GM19397 (cell line): ENCODE measurements around the gene ADAM33.

Experiments used
- ATAC-seq: cut with Tn5 transposase; IDR thresholded peaks from one replicate; pipeline ENCODE4 v1.9.1; 2021; ENCODE audit warnings: mild to moderate bottlenecking, moderate library complexity; ENCODE audit not compliant: unreplicated experiment

The ADAM33 gene

DNA sequence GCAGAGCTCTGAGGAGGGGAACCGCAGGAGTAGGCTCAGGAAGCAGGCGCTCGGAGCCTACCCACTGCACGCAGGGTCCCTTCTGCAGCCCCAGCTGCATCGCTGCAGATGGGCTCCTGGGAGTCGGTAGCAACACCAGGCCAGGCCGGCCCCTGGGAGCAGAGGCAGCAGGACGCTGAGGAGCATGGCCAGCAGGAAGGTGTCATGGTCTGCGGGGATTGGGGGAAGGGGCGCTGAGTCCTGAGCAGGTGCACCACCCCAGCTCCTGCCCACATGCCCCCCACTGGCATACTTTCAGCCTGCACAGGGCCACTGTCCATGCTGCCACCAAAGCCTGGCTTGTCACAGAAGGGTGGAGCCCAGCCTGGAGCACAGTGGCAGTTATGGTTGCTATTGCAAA is 10.9 kb downstream of the ADAM33 start:
- ATAC-seq: no peak

DNA sequence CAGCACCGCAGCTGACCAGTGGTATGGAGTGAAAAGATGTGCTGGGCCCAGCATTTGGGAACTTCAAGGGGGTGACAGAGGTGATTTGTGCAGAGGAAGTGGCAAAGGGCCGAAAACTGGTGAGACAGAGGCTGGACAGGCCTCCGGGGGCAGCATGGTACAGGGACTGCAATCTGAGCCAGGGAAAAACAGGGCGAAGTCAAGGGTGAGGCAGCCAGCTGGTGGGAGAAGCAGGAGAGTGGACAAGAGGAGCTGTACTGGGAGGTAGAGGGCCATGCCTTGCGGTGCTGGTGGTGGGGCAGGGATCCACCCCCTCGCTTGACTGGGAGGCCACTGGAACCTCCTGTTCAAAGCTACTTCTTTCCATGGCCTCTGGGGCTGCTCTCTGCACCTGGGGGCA is 11.3 kb downstream of the ADAM33 start:
- ATAC-seq: no peak

DNA sequence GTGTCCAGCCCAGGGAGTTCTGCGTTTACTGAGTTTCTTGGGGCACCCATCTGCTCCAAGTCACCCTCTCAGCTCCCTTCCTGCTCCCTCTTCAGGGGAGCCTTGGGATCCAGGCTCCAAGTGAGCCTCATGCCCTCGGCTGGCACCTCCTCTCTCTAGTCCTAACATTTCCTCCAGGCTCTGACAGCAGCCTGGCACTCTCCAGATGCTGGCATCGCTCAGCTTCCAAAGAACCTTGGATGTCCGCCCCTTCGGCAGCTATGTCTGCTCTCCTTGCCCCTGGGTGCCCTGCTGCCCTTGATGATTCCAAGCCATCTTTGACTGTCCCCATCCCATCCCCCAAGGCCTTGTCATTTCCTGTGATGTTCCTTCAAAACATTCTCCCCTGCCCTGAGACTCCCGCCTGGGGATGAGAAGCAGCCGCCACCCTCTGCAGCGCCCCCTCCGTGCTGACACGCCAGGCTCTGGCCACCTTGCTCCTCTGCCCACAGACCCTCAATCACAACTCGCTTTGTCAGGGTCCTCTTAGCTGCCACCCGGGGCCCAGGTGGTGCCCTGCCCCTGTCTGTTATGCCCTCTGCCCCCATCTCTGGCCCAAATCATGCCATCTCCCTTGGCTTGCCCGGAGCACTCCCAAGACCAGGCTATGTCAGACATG is 12.0 kb downstream of the ADAM33 start:
- ATAC-seq: no peak

GRCh38 chr20:3667434-3668037 is 14.3 kb downstream of the ADAM33 start:
- ATAC-seq: no peak

DNA sequence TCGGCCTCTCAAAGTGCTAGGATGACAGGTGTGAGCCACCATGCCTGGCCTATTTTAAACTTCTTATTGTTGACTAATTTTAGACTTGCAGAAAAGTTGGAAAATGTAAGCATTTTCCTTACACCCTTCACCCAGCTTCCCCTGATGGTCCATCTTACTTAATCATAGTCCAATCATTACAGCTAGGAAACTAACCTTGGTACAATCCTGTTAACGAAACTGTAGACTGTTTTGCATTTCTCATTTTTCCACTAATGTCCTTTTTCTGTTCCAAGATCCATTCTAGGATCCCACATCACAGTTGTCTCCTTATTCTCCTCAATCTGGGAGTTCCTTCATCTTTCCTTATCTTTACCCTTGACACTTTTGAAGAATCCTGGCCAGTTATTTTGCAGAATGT is 18.0 kb downstream of the ADAM33 start:
- ATAC-seq: no peak

DNA sequence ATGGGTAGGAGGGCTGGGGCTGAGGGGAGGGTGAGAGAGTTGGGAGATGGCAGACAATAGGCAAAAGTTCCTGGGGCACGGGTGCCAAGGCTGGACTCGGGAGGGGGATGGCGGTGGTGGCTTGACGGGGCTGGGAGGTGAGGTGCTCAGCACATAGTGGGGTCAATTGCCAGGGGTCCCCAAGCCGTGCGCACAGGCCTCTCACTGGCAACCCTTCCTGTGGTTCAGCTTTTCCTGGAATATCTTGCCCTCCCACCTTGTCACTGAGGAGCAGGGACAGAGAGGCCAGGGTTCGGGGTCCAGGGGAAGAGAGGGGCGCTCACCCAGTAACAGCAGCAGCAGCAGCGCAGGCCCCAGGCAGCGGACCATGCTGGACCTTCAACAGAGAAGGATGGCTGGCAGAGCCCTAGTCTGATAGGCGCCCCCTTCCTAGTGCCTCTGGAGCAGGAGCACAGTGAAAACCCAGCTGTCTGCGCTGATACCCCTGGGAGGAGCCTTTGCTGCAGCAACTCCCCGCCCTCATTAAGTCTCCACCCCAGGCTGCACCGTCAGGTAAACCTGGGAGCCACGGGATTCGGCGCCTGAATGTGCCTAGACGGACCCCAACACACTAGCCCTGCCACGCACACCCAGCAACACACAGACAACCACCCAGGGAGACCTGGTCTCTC is 18.6 kb downstream of the ADAM33 start, which contains the start of gene GFRA4:
Gene GFRA4, minus strand, starts transcription at position 369 of the 671 bp plus-strand sequence. Its CDS starts 0 bp downstream, at position 369.
- no peak for ATAC-seq

DNA sequence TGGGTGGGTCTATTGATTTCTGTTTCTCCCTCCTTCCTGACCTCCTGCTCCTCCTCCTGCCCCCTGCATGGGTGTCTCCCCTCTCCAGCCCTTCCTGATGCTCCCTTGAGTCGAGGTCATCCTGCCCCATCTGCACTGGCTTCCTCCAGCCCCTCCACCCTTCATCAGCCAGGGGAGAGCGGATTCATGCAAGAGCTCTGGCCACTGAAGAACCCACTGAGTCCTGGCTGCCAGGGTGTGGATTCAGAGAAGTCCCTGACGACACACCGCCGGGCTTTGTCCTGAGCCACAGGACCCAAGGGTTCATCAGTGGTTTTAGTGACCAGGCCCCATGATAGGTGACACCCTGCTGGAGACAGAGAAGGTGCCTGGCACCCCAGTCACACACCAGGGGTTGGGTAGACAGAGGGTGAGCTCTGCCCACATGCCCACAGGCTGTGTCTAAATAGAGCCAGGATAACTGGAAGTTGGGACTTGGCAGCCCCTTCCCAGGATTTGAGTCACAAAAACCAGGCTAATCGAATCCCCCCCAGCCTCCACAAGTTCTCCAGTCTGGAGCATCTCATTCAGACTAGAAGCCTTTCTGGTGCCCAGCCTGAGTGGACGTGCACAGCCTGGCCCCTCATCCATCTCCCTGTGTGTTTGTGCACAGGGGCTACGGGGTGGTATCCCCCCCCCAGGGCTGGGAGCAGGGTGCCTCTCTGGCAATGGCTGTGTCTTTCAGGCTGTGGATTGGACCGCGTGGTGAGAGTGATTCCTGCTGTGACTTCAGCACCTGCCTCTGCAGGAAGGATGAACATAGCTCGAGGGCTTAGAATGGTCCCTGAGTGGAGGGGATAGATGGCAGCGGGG is 19.8 kb downstream of the ADAM33 start:
- ATAC-seq: no peak

DNA sequence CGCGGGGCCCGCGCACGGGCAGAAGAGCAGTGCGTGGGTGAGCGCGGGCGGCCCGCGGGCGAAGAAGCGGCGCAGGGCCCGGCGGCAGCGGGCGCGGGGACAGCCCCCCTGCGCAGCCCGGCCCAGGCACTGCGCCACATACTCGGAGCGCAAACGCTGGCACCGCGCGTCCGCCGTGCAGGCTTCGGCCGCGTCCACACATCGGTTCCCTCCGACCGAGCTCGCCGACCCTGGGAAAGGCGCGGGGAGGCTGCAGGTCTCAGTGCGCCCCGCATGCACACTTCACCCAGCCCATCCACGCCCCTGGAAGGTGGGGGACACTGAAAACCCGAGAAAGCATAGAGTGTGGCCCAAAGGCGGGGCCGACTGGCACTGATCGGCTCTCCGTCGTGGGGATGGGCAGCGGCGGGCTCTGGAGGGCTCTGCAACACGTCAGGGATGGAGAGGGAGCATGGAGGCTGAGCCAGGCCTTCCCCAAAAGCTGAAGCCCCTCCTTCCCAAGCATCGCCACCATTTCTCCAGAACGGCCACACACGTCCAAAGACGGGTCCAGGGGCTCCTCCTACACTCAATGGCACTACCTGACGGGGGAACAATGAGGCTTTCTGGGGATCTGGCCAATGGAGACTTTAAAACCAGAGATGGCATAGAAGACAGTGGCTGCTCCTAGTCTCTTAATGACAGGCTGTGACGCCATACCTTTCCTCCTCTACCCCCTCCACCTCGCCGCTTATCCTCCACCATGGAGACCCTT is 20.6 kb downstream of the ADAM33 start:
- no peak for ATAC-seq

- ATAC-seq: no peak
Measured at GRCh38 chr20:3660262-3661059, 21.3 kb downstream of the ADAM33 start.

DNA sequence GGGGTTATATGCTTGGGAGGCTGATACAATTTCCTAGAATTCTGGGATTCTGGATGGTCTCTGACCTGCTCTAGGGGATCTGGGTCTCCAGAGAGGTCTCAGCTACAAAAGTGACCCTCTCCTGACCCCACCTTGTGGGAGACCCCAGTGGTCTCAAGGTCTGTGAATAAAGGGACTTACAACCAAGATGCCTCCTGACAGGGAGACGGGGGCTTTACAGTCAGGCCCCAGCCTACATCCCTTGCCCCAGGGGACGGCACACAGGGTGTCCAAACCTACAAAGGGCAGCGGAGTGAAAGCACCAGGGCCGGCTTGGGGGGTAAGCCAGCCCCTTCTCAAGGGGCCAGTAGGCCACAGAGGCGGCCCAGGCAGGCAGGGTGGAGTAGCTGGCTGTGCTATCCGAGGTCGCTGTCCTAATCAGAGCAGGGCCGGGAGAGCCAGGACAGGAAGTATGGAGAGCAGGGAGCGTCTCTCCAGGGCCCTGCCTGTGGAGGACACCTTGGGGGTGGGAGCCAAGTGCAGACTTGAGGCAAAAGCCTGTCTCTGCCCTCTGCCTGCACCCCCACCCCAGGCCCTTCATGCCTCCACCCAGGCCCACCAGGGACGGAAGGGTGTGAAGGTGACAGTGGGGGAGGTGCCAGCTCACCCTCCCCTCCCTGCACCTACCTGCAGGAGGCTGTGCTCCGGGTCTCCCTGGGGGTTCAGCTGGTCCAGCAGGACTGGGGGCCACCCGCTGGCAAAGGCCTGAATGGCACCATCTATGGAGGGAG is 22.1 kb downstream of the ADAM33 start:
- no peak for ATAC-seq

DNA sequence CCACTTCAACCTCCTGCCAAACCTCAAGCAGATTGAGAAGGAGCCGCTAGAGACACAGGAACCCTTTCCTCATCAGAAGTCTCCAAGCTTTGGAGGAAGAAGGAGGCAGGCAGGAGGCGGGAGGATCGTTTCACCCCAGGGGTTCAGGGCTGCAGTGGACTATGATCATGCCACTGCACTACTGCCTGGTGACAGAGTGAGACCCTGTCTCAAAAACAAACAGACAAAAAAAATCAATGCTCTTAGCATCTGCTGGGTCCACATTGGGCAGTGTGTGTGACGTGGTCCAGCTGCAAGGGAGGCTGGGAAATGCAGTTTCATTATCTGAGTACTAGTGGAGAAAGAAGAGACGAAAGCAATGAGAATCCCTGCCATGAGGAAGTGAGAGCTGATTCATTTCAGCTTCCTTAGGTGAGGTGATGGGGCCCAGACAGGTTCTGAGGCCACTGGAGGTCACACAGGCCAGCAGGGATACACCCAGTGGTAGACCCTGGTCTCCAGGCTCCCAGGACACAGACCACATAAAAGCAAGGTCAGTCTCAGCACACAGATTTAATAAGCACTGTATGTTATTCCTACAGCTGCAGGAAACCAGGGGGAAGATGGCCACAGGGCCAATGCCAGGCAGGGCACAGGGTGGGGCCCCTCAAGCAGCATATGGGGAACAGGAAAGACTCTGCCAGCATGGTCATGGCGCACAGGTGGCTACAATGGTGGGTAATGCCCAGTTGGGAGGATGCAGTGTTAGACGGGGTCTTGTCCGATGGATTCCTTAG is 22.9 kb downstream of the ADAM33 start:
- ATAC-seq: peak; percentile 70

DNA sequence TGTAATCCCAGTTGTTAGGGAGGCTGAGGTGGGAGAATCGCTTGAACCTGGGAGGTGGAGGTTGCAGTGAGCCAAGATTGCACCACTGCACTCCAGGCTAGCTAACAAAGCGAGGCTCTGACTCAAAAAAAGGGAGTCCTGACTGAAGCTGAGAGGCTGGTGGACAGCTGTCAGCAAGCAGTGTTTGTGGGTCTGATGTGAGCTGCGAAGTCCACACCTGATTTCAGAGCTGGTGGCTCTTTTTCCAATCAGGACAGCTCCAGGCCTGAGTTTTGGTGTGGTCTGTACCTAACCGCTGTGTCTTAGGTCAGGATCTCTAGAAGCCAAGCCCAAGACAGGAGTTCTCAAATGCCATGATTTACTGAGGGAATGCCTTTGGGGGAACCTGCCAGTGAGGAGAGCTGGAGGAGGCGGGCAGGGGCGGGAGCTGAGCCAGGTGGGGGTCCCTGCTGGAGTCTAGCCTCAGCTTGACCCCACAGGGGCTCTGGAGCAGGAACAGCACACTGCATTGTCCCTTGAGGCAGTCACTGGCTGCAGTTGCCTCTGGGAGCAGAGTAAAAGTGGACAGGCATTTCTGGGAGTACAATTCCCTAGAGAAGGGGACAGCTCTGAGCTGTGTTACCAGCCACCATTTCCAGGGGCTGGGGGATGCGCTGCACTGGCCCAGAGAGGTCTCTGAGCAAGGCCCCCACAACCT is 23.6 kb downstream of the ADAM33 start:
- ATAC-seq: no peak

GRCh38 chr20:3655131-3655405 is 26.7 kb downstream of the ADAM33 start:
- no peak for ATAC-seq

- no peak for ATAC-seq
Measured at GRCh38 chr20:3654326-3655130, 27.3 kb downstream of the ADAM33 start.

DNA sequence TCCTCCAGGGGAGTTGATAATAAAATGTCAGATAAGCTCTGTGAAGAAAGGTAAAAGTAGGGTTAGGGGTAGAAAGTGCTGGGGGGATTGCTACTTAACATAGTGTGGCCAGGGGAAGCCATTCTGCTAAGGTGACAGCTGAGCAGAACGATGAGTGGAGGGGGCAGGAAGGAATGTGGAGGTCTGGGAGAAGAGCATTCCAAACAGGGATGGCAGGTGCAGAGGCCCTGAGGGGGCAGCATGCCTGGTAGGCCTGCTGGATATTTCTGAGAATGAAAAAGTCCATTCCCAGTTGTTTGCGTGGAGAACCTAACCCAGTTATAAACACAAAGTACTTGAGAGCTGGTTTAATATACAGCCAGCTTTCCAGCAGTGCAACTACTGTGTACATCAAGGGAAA is 27.9 kb downstream of the ADAM33 start:
- ATAC-seq: no peak

DNA sequence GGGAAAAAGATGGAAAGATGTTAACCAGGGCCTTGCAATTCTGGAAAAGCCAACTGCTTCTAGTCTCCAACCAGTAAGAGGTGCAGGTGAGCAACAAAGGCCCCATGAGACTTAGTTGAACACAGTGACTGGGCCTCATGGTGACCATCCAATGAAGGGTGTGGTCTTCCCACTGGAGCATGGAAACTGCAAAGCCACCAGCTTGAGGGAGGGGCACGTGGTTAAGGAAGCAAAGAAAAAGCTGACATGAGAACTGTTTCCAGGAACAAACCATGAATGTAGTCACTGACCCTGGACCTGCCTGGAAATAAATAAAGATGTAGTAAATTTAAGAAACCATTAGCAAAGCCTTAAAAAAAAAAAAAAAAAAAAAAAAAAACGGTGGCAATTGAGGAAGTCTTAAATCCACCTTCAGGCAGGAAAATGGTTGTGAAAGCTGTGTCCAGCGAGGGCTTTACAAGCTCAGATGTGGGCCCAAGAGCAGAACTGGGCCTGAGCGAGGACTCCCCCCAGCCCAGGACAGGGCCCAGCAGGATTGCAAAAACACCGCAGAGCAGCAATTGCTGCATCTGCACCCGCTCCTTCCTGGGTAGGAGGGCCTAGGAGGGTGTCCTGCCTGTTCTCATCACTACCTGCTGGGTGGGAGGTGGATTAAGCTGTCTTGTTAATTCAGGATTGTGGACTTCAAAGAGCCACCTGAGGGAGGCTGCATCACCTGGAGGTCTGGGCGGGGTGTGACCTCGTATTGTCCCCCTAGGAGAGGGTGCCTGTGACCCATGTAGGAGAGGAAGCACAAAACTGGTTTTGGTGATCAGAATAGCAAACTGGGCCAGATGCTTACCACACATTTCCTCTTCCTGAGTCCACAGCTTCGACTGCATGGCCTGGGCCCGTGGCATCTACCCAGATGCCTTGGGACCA is 28.9 kb downstream of the ADAM33 start:
- no peak for ATAC-seq
